Tibial artery (tissue), 4 donors: ENCODE measurements around the gene GFPT1.

ENCODE experiments used
- DNase-seq, 2 donors: peaks; one replicate each; pipeline ENCODE4 v3.0.0-alpha.2; 2019
- H3K27ac ChIP-seq, 2 donors: fragments of 200-600 bp; sonication (generic) in 1 of 2; 1 replicate in 1 of 2; 2 replicates in 1 of 2; pipeline ENCODE4 v1.5.1; 2018 to 2019; ENCODE audit warnings: mild to moderate bottlenecking in 1 of 2
- H3K27me3 ChIP-seq, 2 donors: fragments of 200-600 bp; sonication (generic) in 1 of 2; one replicate each; pipeline versions ENCODE4 v1.5.1 to v1.6.0; 2016 to 2019
- H3K36me3 ChIP-seq, 3 donors: fragments of 200-600 bp; sonication (generic) in 2 of 3; one replicate each; pipeline ENCODE4 v1.5.1; 2016 to 2019; ENCODE audit warnings: mild to moderate bottlenecking in 2 of 3
- H3K4me1 ChIP-seq, 4 donors: fragments of 200-600 bp; sonication (generic) in 2 of 4; 1 replicate in 3 of 4; 2 replicates in 1 of 4; pipeline ENCODE4 v1.5.1; 2016 to 2019
- H3K4me3 ChIP-seq, 2 donors: fragments of 200-600 bp; sonication (generic) in 1 of 2; 1 replicate in 1 of 2; 2 replicates in 1 of 2; pipeline ENCODE4 v1.5.1; 2018 to 2019; ENCODE audit warnings: mild to moderate bottlenecking in 2 of 2
- H3K9me3 ChIP-seq, 3 donors: fragments of 200-600 bp; sonication (generic) in 1 of 3; one replicate each; pipeline ENCODE4 v1.5.1; 2016 to 2019
- CTCF ChIP-seq, 2 experiments: fragments of 200-600 bp in 1 of 2; fragments of 450-650 bp in 1 of 2; IDR thresholded peaks; one replicate each; pipeline ENCODE4 v1.5.1; 2017 to 2019; ENCODE audit warnings: antibody characterized with exemption in 2 of 2, mild to moderate bottlenecking in 1 of 2, moderate library complexity in 1 of 2
- intact Hi-C: fragments of 100-400 bp; cut with DNase I; formaldehyde crosslinking; loops from one replicate; pipeline ENCODE4 v1.15.0; 2023; ENCODE audit warnings: low total_unique reads

The GFPT1 gene

DNA sequence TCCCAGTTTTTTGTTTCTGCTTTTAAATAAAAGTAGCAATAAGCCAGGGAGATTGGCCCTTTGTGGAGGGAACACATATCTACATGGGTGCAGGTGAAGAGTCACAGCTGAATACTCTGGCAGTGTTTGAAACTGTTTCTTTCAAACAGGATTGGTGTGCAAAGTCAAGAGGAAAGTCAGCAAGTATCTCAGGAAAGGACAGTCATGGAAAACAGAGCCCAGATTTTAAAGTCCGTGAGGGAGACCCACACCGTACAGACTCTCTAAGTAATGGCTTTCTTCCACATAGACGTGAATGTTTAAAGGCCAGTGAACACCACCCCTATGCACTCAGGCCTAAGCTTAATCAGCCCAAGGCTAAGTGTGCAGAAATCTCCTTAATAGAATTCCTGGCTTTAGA, 95.3 kb downstream of the GFPT1 start:
- TF ChIP-seq CTCF (IDR thresholded peaks at IDR 0.05), result no peak
- H3K27ac ChIP-seq, result peak overlapping the region in 1 of 2 donors; percentile 22

GRCh38 chr2:69291004-69291650, 95.9 kb downstream of the GFPT1 start:
- TF ChIP-seq CTCF (IDR thresholded peaks at IDR 0.05), result no peak
- peaks cover 0 to 27% (median 19%) of the 10 kb centered on the region in 4 donors for H3K4me1 ChIP-seq
- intact Hi-C loops, result no loop called here

More for the DNA sequence above, 95.3 kb downstream of the GFPT1 start:
- no peak for DNase-seq
- intact Hi-C loops, result no loop called here
- Histone ChIP-seq H3K4me3 (no peak overlapping the region), H3K27me3 (no peaks in the 10 kb centered on the region), H3K36me3 (no peaks in the 10 kb centered on the region), H3K9me3 (no peaks in the 10 kb centered on the region), H3K4me1 (peaks cover 0 to 27% (median 19%) of the 10 kb centered on the region in 4 donors)

GRCh38 chr2:69288429-69288828, 98.6 kb downstream of the GFPT1 start:
- intact Hi-C loops, result no loop called here
- H3K4me1 ChIP-seq, result peaks cover 0 to 27% (median 19%) of the 10 kb centered on the region in 4 donors
- no peak for TF ChIP-seq CTCF (IDR thresholded peaks at IDR 0.05)

More at GRCh38 chr2:69291004-69291650, 95.9 kb downstream of the GFPT1 start:
- H3K27ac ChIP-seq, result no peak overlapping the region
- H3K36me3 ChIP-seq, result no peaks in the 10 kb centered on the region
- H3K27me3 ChIP-seq, result no peaks in the 10 kb centered on the region
- DNase-seq, result no peak
- H3K4me3 ChIP-seq, result no peak overlapping the region
- no peaks in the 10 kb centered on the region for H3K9me3 ChIP-seq

GRCh38 chr2:69287544-69287943, 99.5 kb downstream of the GFPT1 start:
- no peak for TF ChIP-seq CTCF (IDR thresholded peaks at IDR 0.05)
- DNase-seq, result no peak
- H3K4me1 ChIP-seq, result peaks cover 0 to 21% (median 17%) of the 10 kb centered on the region in 4 donors
- no peaks in the 10 kb centered on the region for H3K36me3 ChIP-seq
- intact Hi-C loops, result no loop called here
- H3K9me3 ChIP-seq, result no peaks in the 10 kb centered on the region
- no peak overlapping the region for H3K27ac ChIP-seq
- H3K27me3 ChIP-seq, result no peaks in the 10 kb centered on the region
- no peak overlapping the region for H3K4me3 ChIP-seq

More at GRCh38 chr2:69288429-69288828, 98.6 kb downstream of the GFPT1 start:
- DNase-seq, result no peak
- no peak overlapping the region for H3K27ac ChIP-seq
- H3K4me3 ChIP-seq, result no peak overlapping the region
- no peaks in the 10 kb centered on the region for H3K27me3 ChIP-seq
- no peaks in the 10 kb centered on the region for H3K9me3 ChIP-seq
- no peaks in the 10 kb centered on the region for H3K36me3 ChIP-seq

GRCh38 chr2:69285379-69285894, 101.6 kb downstream of the GFPT1 start:
- intact Hi-C loops, result no loop called here

More at GRCh38 chr2:69285379-69285894, 101.6 kb downstream of the GFPT1 start:
- H3K9me3 ChIP-seq, result no peaks in the 10 kb centered on the region
- no peak for DNase-seq
- no peak overlapping the region for H3K27ac ChIP-seq
- no peaks in the 10 kb centered on the region for H3K27me3 ChIP-seq
- peaks cover 0 to under 1% (median 0%) of the 10 kb centered on the region in 4 donors for H3K4me1 ChIP-seq
- H3K36me3 ChIP-seq, result no peaks in the 10 kb centered on the region
- H3K4me3 ChIP-seq, result no peak overlapping the region
- no peak for TF ChIP-seq CTCF (IDR thresholded peaks at IDR 0.05)
